GM18526 (cell line): ENCODE data around the gene HELZ.

Experiments
- POLR2A ChIP-seq: IDR thresholded peaks from 3 replicates; pipeline ENCODE4 v1.6.1; 2011; ENCODE audit not compliant: insufficient read length; ENCODE audit errors: extremely low read depth

The HELZ gene

GRCh38 chr17:67181825-67182224, 63.2 kb downstream of the HELZ start:
- no peak for TF ChIP-seq POLR2A

- TF ChIP-seq POLR2A, result no peak
Observed at GRCh38 chr17:67180275-67180674, 64.7 kb downstream of the HELZ start.

- TF ChIP-seq POLR2A, result no peak
Observed at GRCh38 chr17:67178555-67178954, 66.4 kb downstream of the HELZ start.

GRCh38 chr17:67177732-67178131, 67.3 kb downstream of the HELZ start:
- no peak for TF ChIP-seq POLR2A

GRCh38 chr17:67174190-67174589, 70.8 kb downstream of the HELZ start:
- TF ChIP-seq POLR2A, result no peak

GRCh38 chr17:67171560-67171959, 73.4 kb downstream of the HELZ start:
- no peak for TF ChIP-seq POLR2A

GRCh38 chr17:67168496-67168895, 76.5 kb downstream of the HELZ start:
- no peak for TF ChIP-seq POLR2A

- TF ChIP-seq POLR2A, result no peak
Observed at GRCh38 chr17:67165201-67165600, 79.8 kb downstream of the HELZ start.

- no peak for TF ChIP-seq POLR2A
Observed at GRCh38 chr17:67164302-67164701, 80.7 kb downstream of the HELZ start.

- TF ChIP-seq POLR2A, result no peak
Observed at GRCh38 chr17:67162771-67163170, 82.2 kb downstream of the HELZ start.

- TF ChIP-seq POLR2A, result no peak
Observed at GRCh38 chr17:67161573-67161972, 83.4 kb downstream of the HELZ start.

- no peak for TF ChIP-seq POLR2A
Observed at GRCh38 chr17:67160791-67161190, 84.2 kb downstream of the HELZ start.

- TF ChIP-seq POLR2A, result no peak
Observed at GRCh38 chr17:67157732-67158639, 87.0 kb downstream of the HELZ start.

GRCh38 chr17:67156269-67157199, 88.5 kb downstream of the HELZ start:
- TF ChIP-seq POLR2A, result no peak

- no peak for TF ChIP-seq POLR2A
Observed at GRCh38 chr17:67152824-67153223, 92.2 kb downstream of the HELZ start.

- no peak for TF ChIP-seq POLR2A
Observed at GRCh38 chr17:67151717-67152116, 93.3 kb downstream of the HELZ start.
